A673 (cell line): ENCODE results near the gene ZNF81.

Experiments
- CTCF ChIP-seq: fragments of 300-800, 200-600 bp; sonication (generic); conservative IDR thresholded peaks from 2 replicates; pipeline ENCODE4 v1.5.1; 2017; ENCODE audit warnings: low read depth, mild to moderate bottlenecking, antibody characterized with exemption, low read length, moderate library complexity, mixed read lengths
- EZH2 ChIP-seq: fragments of 200-600 bp; sonication (generic); IDR thresholded peaks from 2 replicates; pipeline ENCODE4 v1.6.1; 2017; ENCODE audit warnings: borderline replicate concordance, low read depth, mild to moderate bottlenecking, mixed read lengths, antibody characterized with exemption, low read length; ENCODE audit not compliant: poor library complexity, severe bottlenecking

GRCh38 chrX:47873123-47873522 is 36.4 kb downstream of the ZNF81 start:
- TF ChIP-seq CTCF (no peak), EZH2 (no peak)
